HG02798 (cell line): ENCODE results near the gene SMIM41.

Source experiments
- ATAC-seq: cut with Tn5 transposase; IDR thresholded peaks from one replicate; pipeline ENCODE4 v1.9.1; 2021; ENCODE audit warnings: mild to moderate bottlenecking; ENCODE audit not compliant: unreplicated experiment, poor library complexity

Gene SMIM41

GRCh38 chr12:52119398-52120254 lies 40.1 kb downstream of the SMIM41 start:
- ATAC-seq, result no peak

GRCh38 chr12:52120951-52121823 lies 41.7 kb downstream of the SMIM41 start:
- no peak for ATAC-seq

- ATAC-seq, result no peak
Measured at GRCh38 chr12:52121824-52122539, 42.5 kb downstream of the SMIM41 start.

- no peak for ATAC-seq
Measured at GRCh38 chr12:52122540-52122871, 43.0 kb downstream of the SMIM41 start.

GRCh38 chr12:52122904-52123303 lies 43.4 kb downstream of the SMIM41 start:
- no peak for ATAC-seq

GRCh38 chr12:52123487-52124186 lies 44.1 kb downstream of the SMIM41 start:
- no peak for ATAC-seq

GRCh38 chr12:52125476-52125900 lies 46.0 kb downstream of the SMIM41 start:
- no peak for ATAC-seq

GRCh38 chr12:52126050-52126604 lies 46.6 kb downstream of the SMIM41 start:
- ATAC-seq, result no peak

GRCh38 chr12:52126605-52127578 lies 47.4 kb downstream of the SMIM41 start:
- no peak for ATAC-seq

GRCh38 chr12:52127683-52128450 lies 48.4 kb downstream of the SMIM41 start:
- no peak for ATAC-seq

GRCh38 chr12:52130711-52131110 lies 51.2 kb downstream of the SMIM41 start:
- no peak for ATAC-seq

GRCh38 chr12:52132754-52133161 lies 53.3 kb downstream of the SMIM41 start:
- no peak for ATAC-seq

- no peak for ATAC-seq
Measured at GRCh38 chr12:52137746-52138145, 58.2 kb downstream of the SMIM41 start.

- ATAC-seq, result no peak
Measured at GRCh38 chr12:52139147-52139546, 59.6 kb downstream of the SMIM41 start.

- ATAC-seq, result no peak
Measured at GRCh38 chr12:52139579-52140062, 60.1 kb downstream of the SMIM41 start.

- ATAC-seq, result no peak
Measured at GRCh38 chr12:52141306-52141705, 61.8 kb downstream of the SMIM41 start.

- ATAC-seq, result no peak
Measured at GRCh38 chr12:52141875-52142274, 62.4 kb downstream of the SMIM41 start.

- ATAC-seq, result no peak
Measured at GRCh38 chr12:52142431-52142830, 62.9 kb downstream of the SMIM41 start.
